ENCODE results near the gene PDE4D. TPM values are rescaled to one million over a fixed set of nuclear protein-coding genes. Genes with fewer than 3 reads are reported as not detected.

PDE4D gene
- total and polyA plus RNA-seq, 12 donors = 1.2 to 18.9 (median 2.1) TPM

DNA sequence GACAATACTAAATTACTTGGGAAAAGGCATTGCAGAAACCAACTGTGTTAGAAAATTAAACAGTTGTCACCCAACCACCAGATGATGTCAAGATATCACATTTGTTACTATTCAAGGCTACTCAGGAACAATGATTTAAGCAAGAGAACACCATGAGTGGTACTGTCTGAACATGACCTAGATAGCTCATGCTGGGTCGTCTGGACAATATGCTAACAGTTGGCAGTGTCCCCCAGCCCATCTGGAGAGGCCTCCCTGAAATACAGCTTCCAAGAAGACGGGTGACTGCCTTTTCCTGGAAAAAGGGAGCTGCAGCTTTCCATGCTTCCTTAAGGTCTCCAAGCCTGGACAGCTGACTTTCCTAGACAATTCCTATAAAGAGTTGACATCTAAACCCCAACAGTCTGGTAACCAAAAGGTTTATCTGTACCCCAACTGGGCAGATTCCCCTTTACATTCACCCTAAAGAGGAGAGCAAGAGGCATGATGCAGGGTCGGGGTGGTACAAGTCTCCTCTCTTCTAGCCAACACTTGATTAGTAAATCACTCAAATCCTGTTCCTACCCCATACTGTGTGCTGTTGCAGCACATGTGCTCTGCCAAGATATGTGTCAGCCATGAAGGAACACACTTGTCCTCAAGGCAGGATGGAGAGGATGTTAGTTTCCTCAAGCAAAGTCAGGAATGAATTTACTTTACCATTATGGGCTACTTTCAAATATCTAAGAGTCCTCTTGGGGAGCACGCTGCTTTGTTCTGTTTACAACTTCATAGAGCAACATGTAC is 433.0 kb downstream of the PDE4D start:
- H3K36me3 ChIP-seq (replicated peaks in 1 of 2) = no peaks in the 10 kb centered on the region
- DNase-seq = no peak
- no peaks in the 10 kb centered on the region for H3K4me1 ChIP-seq (replicated peaks in 1 of 2)
- intact Hi-C loops (cut with DNase I) = no loop called here
- no peaks in the 10 kb centered on the region for H3K27me3 ChIP-seq
- TF ChIP-seq, protein P1, sequence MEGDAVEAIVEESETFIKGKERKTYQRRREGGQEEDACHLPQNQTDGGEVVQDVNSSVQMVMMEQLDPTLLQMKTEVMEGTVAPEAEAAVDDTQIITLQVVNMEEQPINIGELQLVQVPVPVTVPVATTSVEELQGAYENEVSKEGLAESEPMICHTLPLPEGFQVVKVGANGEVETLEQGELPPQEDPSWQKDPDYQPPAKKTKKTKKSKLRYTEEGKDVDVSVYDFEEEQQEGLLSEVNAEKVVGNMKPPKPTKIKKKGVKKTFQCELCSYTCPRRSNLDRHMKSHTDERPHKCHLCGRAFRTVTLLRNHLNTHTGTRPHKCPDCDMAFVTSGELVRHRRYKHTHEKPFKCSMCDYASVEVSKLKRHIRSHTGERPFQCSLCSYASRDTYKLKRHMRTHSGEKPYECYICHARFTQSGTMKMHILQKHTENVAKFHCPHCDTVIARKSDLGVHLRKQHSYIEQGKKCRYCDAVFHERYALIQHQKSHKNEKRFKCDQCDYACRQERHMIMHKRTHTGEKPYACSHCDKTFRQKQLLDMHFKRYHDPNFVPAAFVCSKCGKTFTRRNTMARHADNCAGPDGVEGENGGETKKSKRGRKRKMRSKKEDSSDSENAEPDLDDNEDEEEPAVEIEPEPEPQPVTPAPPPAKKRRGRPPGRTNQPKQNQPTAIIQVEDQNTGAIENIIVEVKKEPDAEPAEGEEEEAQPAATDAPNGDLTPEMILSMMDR (IDR thresholded peaks at IDR 0.05) = no peak
- no peak for TF ChIP-seq POLR2A (IDR thresholded peaks at IDR 0.05)
- H3K27ac ChIP-seq = no peak overlapping the region
- no peaks in the 10 kb centered on the region for H3K9me3 ChIP-seq (replicated peaks in 1 of 3)
- whole genome bisulfite sequencing, 4 donors = 48 to 56% (median 52%) methylated on average over 4 of the region's 4 CpGs
- no peak overlapping the region for H3K4me3 ChIP-seq

DNA sequence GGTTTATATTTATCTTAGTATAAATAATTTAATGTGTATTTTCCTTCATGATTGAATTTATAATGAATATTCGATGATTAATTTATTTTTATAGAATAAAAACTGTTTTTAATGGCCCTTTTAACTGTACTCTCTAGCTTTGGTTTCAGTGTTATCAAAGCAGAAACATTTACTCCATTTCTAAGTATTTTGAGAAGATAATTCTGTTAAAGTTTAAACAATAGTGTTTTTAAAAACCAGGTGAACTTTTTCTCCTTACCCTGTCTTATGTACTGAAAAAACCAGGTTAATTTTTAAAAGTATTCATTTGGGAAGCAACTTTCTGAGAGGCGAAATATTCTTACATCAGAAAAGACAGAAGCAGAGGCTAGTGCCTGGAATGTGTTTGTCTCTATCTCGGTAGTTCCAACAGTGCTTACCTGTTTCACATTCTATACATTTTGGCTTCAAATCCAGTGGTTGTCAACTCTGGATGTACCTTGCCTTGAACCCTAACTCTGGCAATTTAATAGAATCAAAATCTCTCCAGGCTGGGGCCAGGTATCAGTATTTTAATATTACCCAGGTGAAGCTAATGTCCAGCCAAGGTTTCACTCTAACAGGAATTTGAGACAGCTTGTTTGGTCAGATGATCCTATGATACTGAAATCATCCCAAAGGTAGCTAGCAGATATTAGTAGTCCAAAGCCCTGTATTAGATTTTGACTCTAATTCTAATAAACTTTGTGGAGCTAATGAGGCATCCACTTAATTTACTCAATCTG is 434.4 kb downstream of the PDE4D start:
- intact Hi-C loops (cut with DNase I) = no loop called here
- no peak for TF ChIP-seq POLR2A (IDR thresholded peaks at IDR 0.05)
- TF ChIP-seq, protein P1 (IDR thresholded peaks at IDR 0.05) = no peak
- Histone ChIP-seq H3K4me3 (no peak overlapping the region), H3K27me3 (no peaks in the 10 kb centered on the region), H3K36me3 (replicated peaks in 1 of 2) (no peaks in the 10 kb centered on the region), H3K9me3 (replicated peaks in 1 of 3) (no peaks in the 10 kb centered on the region), H3K27ac (no peak overlapping the region), H3K4me1 (replicated peaks in 1 of 2) (no peaks in the 10 kb centered on the region)
- no peak for DNase-seq
- 64 to 74% (median 66%) methylated on average over 3 of the region's 3 CpGs for WGBS, 4 donors

DNA sequence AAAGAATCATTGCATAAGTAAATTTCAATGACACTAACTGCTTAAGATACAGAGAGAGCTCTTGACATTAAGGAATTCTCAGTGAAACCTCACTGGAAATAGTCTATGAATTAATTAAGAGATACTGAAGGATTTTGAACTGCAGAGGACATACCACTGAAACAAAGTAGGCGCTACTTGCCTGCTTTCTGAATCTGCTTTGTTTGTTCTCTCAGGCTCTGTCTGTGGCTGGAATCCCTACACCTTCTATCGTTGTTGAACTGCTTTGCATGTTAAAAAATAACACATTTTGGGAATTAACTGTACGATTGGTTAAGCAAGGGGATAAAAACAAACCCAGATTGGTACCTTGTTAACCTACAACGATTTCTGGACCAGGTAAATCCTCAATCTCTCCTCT is 435.2 kb downstream of the PDE4D start:
- TF ChIP-seq POLR2A (IDR thresholded peaks at IDR 0.05) = no peak
- TF ChIP-seq, protein P1 (IDR thresholded peaks at IDR 0.05) = no peak
- Histone ChIP-seq H3K4me3 (no peak overlapping the region), H3K27me3 (no peaks in the 10 kb centered on the region), H3K9me3 (replicated peaks in 1 of 3) (no peaks in the 10 kb centered on the region), H3K4me1 (replicated peaks in 1 of 2) (no peaks in the 10 kb centered on the region), H3K36me3 (replicated peaks in 1 of 2) (no peaks in the 10 kb centered on the region), H3K27ac (no peak overlapping the region)
- 64 to 72% (median 70%) methylated on average over 4 of the region's 4 CpGs for WGBS, 4 donors
- DNase-seq = no peak
- intact Hi-C loops (cut with DNase I) = no loop called here

DNA sequence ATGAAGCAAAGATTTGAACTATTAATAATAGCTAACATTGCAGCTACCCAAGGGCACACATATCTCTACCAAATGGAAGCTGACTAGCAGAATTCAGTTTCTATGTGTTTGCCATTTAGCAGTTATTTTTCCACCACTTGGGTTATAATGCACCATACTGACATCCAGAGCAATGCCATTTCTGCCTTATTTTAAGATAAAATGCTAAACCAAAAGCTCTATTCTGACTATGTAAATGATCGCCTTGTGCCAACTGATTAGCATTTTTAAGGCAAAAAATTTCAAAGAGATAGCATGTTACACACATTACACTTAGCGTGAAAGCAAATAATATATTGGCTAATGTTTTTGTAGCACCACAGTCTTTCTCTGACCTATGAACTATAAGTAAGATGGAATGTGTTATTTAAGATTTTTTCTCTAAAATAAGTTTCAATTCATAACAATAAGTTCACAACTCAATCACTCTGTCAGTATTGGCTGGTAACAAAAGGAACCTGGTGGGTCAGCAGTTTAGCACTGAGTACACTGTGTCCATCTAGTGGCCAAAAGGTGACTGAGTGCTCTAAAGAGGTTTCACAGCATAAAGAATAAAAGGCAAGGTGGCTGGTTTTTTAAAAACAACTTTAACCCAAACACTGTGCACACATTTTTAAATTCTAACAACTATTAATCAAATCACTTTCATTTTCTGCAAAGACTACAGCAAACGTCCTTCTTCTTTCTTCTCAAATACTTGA is 443.5 kb downstream of the PDE4D start:
- intact Hi-C loops (cut with DNase I) = no loop called here

More for the DNA sequence above, 443.5 kb downstream of the PDE4D start:
- H3K27me3 ChIP-seq = no peaks in the 10 kb centered on the region
- H3K36me3 ChIP-seq (replicated peaks in 1 of 2) = no peaks in the 10 kb centered on the region
- no peak overlapping the region for H3K27ac ChIP-seq
- no peak overlapping the region for H3K4me3 ChIP-seq
- no peaks in the 10 kb centered on the region for H3K9me3 ChIP-seq (replicated peaks in 1 of 3)
- no peaks in the 10 kb centered on the region for H3K4me1 ChIP-seq (replicated peaks in 1 of 2)
- no peak for TF ChIP-seq POLR2A (IDR thresholded peaks at IDR 0.05)
- TF ChIP-seq, protein P1 (IDR thresholded peaks at IDR 0.05) = no peak
- DNase-seq = no peak
- WGBS, 4 donors = 70 to 82% (median 77%) methylated on average over 3 of the region's 3 CpGs
